GM03348 (cell line): Measurements from ENCODE around the gene KIAA1755.
"Not testable (repeated sequence)": the region's sequence is repeated elsewhere in the genome, so short reads cannot be mapped to it uniquely, and the experiment has no call there.

ENCODE experiments used
- DNase-seq: peaks from one replicate; pipeline ENCODE4 v3.0.0; 2012; ENCODE audit warnings: low spot score

Gene KIAA1755

GRCh38 chr20:38290829-38291814 is 30.6 kb upstream of the KIAA1755 start:
- peak; percentile 68 for DNase-seq

DNA sequence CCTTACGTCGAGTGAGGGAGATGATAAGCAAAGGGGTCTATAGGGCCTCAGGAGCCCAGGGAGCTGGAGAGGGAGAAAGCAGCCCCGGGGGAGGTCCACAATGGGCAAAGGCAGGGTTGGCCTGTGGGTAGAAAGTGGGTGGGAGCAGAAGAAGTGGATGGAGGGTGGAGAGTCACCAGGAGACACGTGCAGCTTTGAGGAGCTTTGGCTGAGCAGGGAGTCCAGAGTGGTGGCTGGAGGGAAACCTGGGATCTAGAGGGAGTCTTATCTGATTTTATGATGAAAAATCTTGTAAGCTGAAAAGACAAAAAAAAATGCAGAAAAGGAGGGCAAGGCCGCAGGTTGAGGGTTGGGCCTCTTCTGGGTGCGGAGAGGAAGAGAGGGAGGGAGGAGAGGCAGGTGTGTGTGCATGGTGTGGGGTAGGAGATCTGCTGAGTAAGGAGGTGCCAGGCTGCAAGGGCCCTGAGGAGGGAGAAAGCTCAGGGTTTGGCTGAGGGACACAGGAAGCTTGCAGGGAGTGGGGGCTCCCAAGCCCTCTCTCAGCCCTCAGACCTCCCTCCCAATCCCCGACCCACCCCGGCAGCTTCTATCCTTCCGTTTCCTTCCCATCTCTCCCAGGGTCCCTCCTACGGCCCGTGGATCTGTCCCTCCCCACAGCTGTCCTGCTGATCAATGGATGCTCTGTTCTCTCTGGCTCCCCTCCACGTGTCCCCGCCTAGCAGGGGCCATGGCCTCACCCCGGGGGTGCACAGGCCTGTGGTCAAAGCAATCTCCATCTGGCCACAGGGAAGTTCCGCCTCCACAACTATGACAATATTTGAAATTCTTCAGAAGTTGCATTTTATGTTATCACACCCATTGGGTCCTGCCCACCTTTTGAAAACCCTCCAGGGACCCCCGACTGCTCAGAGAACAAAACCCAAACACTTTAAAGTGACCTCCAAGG is 26.3 kb upstream of the KIAA1755 start:
- DNase-seq: peak; percentile 32

DNA sequence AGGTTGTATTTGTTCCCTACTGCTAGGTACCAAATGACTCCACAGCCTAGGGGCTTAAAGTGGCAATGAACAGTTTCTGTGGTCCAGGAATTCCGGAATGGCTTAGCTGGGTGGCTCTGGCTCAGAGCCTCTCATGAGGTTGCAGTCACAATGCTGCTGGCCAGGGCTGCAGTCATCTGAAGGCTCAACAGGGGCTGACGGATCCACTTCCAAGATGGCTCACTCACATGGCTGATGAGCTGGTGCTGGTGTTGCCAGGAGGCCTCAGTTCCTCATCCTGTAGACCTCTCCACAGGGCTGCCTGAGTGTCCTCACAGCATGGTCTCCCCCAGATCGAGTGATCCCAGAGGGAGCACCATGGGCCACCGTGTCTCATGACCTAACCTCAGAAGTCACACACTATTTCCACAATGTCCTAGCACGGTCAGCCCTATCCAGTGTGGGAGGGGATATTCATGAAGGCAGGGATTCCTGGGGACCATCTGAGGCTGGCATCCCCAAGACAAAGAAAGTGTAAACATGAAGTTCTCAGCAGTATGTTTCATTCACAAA is 24.4 kb upstream of the KIAA1755 start:
- DNase-seq: no peak

DNA sequence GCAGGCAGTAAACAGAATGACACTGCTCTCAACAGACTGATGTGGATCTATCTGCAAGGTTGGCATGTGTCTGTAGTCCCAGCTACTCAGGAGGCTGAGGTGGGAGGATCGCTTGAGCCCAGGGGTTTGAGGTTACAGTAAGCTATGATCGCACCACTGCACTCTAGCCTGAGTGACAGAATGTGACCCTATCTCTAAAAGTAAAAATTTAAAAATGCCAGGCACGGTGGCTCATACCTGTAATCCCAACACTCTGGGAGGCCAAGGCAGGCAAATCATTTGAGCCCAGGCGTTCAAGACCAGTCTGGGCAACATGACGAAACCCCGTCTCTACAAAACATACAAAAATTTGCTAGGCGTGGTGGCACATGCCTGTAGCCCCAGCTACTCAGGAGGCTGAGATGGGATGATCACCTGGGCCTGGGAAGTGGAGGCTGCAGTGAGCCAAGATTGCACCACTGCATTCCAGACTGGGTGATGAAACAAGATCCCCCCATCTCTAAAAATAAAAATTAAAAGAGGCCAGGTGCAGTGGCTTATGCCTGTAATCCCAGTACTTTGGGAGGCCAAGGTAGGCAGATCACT is 23.6 kb upstream of the KIAA1755 start:
- not testable (repeated sequence) for DNase-seq

DNA sequence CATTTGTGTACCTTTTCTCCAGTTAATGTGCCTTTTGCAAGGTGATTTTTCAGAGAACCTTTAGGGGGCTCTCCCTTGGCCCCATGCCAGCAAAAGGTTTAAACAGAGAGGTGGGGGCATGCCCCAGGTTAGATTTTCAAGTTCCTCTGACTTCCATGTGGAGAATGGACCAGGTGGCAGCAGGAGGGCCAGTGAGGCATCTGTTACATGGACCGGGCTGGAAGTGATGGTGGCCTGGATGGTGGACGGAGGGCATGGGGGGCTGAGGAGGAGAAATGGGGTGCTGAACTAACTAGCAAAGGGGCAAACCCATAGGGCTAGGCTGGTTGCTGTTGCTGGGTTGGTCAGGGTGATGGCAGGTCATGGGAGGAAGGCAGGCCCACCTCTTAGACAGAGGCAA is 22.7 kb upstream of the KIAA1755 start:
- no peak for DNase-seq

GRCh38 chr20:38281176-38281915 is 20.8 kb upstream of the KIAA1755 start:
- not testable (repeated sequence) for DNase-seq

- DNase-seq: no peak
Measured at GRCh38 chr20:38278763-38279162, 18.2 kb upstream of the KIAA1755 start.

- no peak for DNase-seq
Measured at GRCh38 chr20:38278131-38278530, 17.6 kb upstream of the KIAA1755 start.

DNA sequence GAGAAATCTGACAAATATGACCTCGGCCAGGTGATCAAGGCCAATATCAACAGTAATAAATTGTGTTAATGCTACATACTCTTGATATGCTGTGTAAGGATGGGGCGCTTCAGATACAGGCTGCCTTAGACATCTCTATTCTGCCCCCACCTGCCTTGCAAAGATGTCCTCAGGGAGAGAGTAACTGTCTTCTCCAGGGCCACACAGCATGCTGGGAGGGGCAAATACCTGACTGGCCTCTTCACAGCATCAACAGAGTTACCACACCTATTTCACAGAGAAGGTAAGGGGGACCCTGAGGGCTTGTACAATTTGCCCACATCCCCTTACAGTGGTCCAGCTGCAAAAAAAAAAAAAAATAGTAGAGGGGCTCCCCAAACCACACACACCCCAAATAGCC is 17.2 kb upstream of the KIAA1755 start:
- no peak for DNase-seq

DNA sequence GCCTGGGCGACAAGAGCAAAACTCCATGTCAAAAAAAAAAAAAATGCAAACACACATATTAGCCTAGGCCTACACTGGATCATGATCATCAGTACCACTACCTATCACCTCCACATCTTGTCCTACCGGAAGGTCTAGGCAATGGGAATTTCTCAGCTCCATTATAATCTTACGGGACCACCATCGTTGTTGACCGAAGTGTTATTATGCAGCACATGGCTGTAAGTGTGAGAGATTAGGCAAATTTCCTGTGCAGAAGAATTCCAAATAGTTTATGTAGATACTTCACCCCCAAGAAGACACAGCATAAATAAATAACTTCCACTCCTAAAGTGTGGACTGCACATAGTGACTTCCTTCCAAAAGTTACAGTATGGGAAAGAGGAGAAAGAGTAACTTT is 16.8 kb upstream of the KIAA1755 start:
- DNase-seq: no peak

DNA sequence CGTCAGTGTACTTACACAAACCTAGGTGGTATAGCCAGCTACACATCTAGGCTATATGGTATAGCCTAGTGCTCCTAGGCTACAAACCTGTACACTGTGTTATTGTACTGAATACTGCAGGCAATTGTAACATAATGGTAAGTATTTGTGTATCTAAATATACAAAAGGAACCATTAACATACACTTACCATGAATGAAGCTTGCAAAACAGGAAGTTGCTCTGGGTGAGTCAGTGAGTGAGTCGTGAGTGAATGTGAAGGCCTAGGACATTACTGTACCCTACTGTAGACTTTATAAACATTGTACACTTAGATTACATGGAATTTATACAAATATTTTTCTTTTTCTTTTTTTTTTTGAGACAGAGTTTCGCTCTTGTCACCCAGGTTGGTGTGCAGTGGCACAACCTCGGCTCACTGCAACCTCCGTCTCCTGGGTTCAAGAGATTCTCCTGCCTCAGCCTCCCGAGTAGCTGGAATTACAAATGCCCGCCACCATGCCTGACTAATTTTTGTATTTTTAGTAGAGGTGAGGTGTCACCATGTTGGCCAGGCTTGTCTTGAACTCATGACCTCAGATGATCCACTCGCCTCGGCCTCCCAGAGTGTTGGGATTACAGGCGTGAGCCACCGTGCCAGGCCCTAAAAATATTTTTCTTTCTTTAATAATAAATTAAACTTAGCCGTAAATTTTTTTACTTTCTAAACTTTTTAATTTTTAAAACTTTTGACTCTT is 15.4 kb upstream of the KIAA1755 start:
- DNase-seq: peak; percentile 34

DNA sequence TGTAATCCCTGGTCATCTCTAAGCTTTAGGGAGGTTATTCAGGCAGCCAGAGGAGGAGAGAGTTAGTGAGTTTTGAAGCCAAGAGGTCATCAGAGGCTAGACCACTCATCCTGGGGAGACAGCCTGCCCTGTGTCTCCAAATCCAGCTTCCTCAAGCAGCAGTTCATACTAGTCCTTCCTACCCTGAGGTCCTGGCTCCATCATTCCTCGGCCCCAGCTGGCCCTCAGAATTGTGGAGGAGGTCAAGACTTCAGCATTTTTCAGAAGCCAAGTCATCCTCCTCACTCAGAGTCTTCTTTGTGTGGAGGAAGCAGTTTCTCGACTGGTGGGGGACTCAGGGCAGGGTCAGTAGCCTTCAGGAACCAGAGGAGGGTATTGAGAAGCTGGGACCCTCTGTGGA is 12.4 kb upstream of the KIAA1755 start:
- peak; percentile 62 for DNase-seq

DNA sequence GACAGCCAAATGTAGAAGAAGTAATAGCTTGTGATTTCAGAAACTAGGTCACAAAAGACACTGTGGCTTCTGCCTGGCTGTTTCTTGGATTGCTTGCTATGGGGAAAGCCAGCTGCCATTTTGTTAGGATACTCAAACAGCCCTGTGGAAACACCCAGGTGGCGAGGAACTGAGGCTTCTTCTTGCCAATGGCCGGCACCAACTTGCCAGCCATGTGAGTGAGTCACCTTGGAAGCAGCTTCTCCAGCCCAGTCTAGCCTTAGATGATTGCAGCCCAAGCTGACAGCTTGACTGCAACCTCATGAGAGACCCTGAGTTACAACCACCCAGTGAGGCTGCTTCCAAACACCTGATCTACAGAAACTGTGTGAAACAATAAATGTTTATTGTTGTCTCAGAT is 11.9 kb upstream of the KIAA1755 start:
- peak; percentile 37 for DNase-seq

DNA sequence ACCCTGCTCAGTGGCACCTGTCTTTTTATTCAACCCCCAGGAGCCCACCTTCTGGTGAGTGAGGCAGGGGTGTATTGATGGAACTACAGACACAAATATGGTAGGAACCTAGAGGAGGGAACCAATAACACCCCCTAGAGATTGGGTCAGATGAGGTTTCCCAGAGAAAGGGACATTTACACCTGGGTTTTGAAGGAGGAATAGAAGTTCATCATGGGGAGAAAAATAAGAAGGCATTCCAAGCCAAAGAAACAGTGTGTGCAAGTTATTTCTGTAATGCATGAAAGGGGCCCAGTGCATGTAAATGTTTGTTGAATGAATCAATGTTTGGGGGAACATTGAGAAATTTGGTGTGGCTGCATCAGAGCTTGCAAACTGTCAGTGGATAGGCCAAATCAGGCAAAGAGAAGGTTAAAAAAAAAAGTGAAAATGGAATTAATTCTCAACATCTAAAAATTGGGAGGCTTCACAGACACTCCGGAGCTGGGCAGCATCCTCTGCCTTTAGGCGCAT is 11.1 kb upstream of the KIAA1755 start:
- no peak for DNase-seq

DNA sequence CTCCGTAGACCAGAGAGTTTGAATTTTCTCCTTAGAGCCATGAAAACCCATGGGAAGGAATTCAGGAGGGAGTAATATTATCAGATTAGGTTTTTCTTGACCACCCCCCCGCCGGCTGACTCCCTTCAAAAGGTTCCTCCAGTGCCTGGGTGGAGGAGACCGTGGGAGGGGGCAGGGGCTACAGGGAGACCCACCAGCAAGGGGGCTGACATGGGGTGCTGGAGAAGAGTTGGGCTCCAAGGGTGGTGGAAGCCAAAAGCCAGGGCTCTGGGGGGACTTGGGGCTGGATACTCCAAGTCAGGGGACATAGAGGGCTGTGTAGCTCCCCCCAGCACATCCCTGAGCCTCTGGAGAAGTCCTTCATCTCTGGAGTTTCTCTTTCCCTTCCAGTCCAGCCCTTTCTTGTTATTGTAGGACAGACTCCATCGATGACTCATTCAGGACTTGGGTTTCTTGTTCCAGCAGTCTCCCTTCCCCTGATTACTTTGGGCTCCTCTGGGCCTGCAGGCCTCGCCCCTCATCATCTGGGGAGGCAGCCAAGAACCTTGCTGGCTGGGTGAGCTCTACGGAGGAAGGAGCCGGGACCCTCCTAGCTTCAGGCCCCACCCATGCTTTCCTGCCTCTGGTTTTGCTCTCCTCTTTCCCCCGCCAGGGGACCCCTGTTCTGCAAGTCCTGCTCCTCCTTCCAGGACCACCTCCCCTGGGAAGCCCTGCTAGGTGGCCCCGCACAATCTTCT is 10.5 kb upstream of the KIAA1755 start:
- peak; percentile 90 for DNase-seq

DNA sequence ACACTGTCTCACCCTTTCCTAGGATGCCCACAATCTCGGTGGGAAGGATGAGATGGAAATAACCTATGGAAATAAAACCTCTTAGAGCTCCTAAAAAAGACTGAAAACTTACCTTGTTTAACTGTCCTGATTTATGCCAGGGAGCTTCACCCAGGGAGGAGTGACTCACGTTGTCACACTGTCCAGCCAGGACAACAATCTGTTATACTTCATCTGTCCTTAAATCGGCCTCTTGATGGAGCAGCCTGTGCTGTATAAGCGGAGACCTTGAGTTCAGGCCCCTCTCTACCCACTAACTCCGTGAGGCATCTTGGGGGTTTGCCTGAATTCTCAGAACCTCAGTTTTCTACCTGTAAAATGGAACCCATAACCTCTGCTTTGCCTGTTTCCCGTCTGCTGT is 9.2 kb upstream of the KIAA1755 start:
- DNase-seq: no peak

GRCh38 chr20:38269040-38269439 is 8.5 kb upstream of the KIAA1755 start:
- DNase-seq: no peak

GRCh38 chr20:38267901-38268514 is 7.5 kb upstream of the KIAA1755 start:
- DNase-seq: no peak

DNA sequence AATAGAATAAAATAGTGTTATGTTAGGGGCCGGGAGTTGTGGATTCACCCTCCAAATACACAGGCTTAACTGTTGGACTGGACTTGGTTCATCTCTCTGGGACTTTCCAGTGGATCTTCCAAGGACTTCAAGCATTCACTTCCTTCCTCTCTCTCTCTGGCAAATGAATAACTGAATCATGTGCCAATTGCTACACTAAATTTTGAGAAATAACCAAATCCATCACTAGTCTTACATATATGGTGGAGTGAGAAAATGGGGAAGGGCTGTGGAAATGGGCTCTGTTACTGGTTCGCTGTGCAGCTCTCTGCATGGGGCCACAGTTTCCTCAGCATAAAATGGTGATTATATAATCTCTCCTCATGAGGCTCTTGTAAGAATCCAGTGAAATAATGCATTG is 6.8 kb upstream of the KIAA1755 start:
- DNase-seq: no peak
